ENCODE measurements around the gene MFN1.

MFN1 gene

GRCh38 chr3:179333084-179333483 is 14.4 kb upstream of the MFN1 start:
- no peak overlapping the region for H3K4me3 ChIP-seq (replicated peaks; ENCODE audit: insufficient read depth, low read length)
- H3K27me3 ChIP-seq (ENCODE audit: insufficient read depth, poor library complexity, severe bottlenecking), result no peaks in the 10 kb centered on the region
- no peak for DNase-seq (ENCODE audit: low read depth in 1 of 2, low spot score in 1 of 2)
- no peak for TF ChIP-seq GABPA (IDR thresholded peaks at IDR 0.05; ENCODE audit: low read depth)
- TF ChIP-seq, protein P1, sequence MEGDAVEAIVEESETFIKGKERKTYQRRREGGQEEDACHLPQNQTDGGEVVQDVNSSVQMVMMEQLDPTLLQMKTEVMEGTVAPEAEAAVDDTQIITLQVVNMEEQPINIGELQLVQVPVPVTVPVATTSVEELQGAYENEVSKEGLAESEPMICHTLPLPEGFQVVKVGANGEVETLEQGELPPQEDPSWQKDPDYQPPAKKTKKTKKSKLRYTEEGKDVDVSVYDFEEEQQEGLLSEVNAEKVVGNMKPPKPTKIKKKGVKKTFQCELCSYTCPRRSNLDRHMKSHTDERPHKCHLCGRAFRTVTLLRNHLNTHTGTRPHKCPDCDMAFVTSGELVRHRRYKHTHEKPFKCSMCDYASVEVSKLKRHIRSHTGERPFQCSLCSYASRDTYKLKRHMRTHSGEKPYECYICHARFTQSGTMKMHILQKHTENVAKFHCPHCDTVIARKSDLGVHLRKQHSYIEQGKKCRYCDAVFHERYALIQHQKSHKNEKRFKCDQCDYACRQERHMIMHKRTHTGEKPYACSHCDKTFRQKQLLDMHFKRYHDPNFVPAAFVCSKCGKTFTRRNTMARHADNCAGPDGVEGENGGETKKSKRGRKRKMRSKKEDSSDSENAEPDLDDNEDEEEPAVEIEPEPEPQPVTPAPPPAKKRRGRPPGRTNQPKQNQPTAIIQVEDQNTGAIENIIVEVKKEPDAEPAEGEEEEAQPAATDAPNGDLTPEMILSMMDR (IDR thresholded peaks at IDR 0.05; ENCODE audit: insufficient read depth, low read length), result no peak
- no peak for TF ChIP-seq SPI1 (IDR thresholded peaks at IDR 0.05; ENCODE audit: borderline replicate concordance, low read depth)
- TF ChIP-seq REST (IDR thresholded peaks at IDR 0.05; ENCODE audit: insufficient replicate concordance, low read depth), result no peak
- TF ChIP-seq POLR2AphosphoS5 (IDR thresholded peaks at IDR 0.05; ENCODE audit: low read depth), result no peak
- H3K27ac ChIP-seq (replicated peaks), result no peak overlapping the region

GRCh38 chr3:179336345-179336929 is 11.1 kb upstream of the MFN1 start:
- no peak for DNase-seq (ENCODE audit: low read depth in 1 of 2, low spot score in 1 of 2)
- H3K27me3 ChIP-seq (ENCODE audit: insufficient read depth, poor library complexity, severe bottlenecking), result no peaks in the 10 kb centered on the region
- H3K27ac ChIP-seq (replicated peaks), result no peak overlapping the region
- H3K4me3 ChIP-seq (replicated peaks; ENCODE audit: insufficient read depth, low read length), result no peak overlapping the region
- TF ChIP-seq, protein P1 (IDR thresholded peaks at IDR 0.05; ENCODE audit: insufficient read depth, low read length), result no peak
- TF ChIP-seq SPI1 (IDR thresholded peaks at IDR 0.05; ENCODE audit: borderline replicate concordance, low read depth) (no peak), REST (IDR thresholded peaks at IDR 0.05; ENCODE audit: insufficient replicate concordance, low read depth) (no peak), POLR2AphosphoS5 (IDR thresholded peaks at IDR 0.05; ENCODE audit: low read depth) (no peak), GABPA (IDR thresholded peaks at IDR 0.05; ENCODE audit: low read depth) (no peak)

DNA sequence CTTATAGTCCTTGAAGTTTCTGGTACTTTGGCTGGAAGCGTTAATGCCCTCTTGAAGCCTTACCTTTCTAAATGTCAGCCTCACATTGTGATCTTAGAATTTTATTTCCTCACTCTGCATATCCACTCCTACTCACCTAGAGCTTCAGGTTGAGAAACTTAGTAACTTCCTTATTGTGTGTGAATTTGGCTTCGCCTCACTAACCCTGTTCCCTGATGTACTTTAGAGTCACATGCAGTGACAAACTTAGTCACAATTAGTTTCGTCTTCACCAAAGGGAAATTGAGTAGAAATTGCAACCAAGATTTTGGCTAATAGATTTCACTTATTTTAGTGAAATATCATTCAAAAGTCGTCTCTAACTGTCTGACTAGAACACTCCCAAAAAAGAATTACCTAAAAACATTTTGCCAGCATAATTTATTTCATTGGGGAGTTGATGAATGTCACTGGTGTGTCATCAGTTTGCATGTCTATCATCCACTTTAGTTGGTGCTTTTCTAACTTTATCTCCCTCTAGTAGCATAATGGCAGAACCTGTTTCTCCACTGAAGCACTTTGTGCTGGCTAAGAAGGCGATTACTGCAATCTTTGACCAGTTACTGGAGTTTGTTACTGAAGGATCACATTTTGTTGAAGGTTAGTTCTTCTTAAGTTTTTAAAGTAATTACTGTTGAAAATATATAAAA is 960 bp downstream of the MFN1 start:
- H3K4me3 ChIP-seq (replicated peaks; ENCODE audit: insufficient read depth, low read length), result peak overlapping the region; percentile 99
- TF ChIP-seq REST (IDR thresholded peaks at IDR 0.05; ENCODE audit: insufficient replicate concordance, low read depth) (no peak), POLR2AphosphoS5 (IDR thresholded peaks at IDR 0.05; ENCODE audit: low read depth) (no peak), SPI1 (IDR thresholded peaks at IDR 0.05; ENCODE audit: borderline replicate concordance, low read depth) (no peak)
- TF ChIP-seq, protein P1 (IDR thresholded peaks at IDR 0.05; ENCODE audit: insufficient read depth, low read length), result no peak
- peak overlapping the region; percentile 73 for H3K27ac ChIP-seq (replicated peaks)
- no peaks in the 10 kb centered on the region for H3K27me3 ChIP-seq (ENCODE audit: insufficient read depth, poor library complexity, severe bottlenecking)
- peak; percentile 34 to 43 for DNase-seq (ENCODE audit: low read depth in 1 of 2, low spot score in 1 of 2)
